K562 (cell line): Measurements from ENCODE around the gene LPIN2. TPM values are rescaled to one million over a fixed set of nuclear protein-coding genes. Genes with fewer than 3 reads are reported as not detected.
"Not testable (repeated sequence)": the region's sequence is repeated elsewhere in the genome, so short reads cannot be mapped to it uniquely, and the experiment has no call there.

Source experiments
- ATAC-seq: fragments of 200-7000 bp; cut with Tn5 transposase; 3 replicates; pipeline ENCODE4 v1.9.1; 2020; ENCODE audit warnings: moderate library complexity
- BruUV-seq: library from RNA; stranded (reverse); fragments of 400-500 nt; replicated peaks from 2 replicates; lab custom pipeline; 2021; lab: Mats Ljungman, UMichigan
- CTCF ChIA-PET: fragments of 300-600 bp; formaldehyde crosslinking; extraction: SDS; loops from one replicate; lab custom pipeline; 2021; ENCODE audit warnings: low intra/inter-chr PET ratio; lab: Yijun Ruan, JAX
- POLR2A ChIA-PET: fragments of 300-600, 350-650 bp; sonication (Branson Sonifier 250); formaldehyde crosslinking; extraction: SDS; loops from one replicate; lab custom pipeline; 2021; ENCODE audit warnings: antibody characterized with exemption, inconsistent platforms; lab: Yijun Ruan, JAX
- DNase-seq, 4 experiments: peaks; one replicate each; pipeline versions ENCODE4 v3.0.0 to v3.0.0-alpha.2; 2011 to 2018; ENCODE audit warnings: low spot score in 3 of 4, mixed read lengths in 3 of 4; ENCODE audit errors: extremely low read depth in 1 of 4
- FAIRE-seq: peaks from 2 replicates; lab custom pipeline; 2011; peaks lifted over from hg19 to GRCh38; lab: Jason Lieb, UNC
- H2AFZ ChIP-seq: 2 replicates; pipeline ENCODE4 v1.6.0; 2011; ENCODE audit warnings: low read depth, low read length, control low read depth, inconsistent platforms
- H3K27ac ChIP-seq: fragments of 200-600 bp; 3 replicates; pipeline ENCODE4 v1.8.0; 2011; ENCODE audit warnings: low read depth, mild to moderate bottlenecking, control low read depth, inconsistent platforms, low read length, moderate library complexity, mixed read lengths; ENCODE audit errors: extremely low read depth
- H3K27me3 ChIP-seq, 2 experiments: fragments of 300-600 bp in 1 of 2; 2 replicates in 1 of 2; 3 replicates in 1 of 2; pipeline versions ENCODE4 v1.6.0 to v1.8.0; 2011; ENCODE audit warnings: inconsistent platforms in 2 of 2, low read length in 2 of 2, mild to moderate bottlenecking in 1 of 2, mixed read lengths in 1 of 2, moderate library complexity in 1 of 2; ENCODE audit not compliant: control insufficient read depth in 2 of 2, insufficient read depth in 2 of 2
- H3K36me3 ChIP-seq: fragments of 300-600 bp; 3 replicates; pipeline ENCODE4 v1.8.0; 2011; ENCODE audit warnings: mild to moderate bottlenecking, low read length, inconsistent platforms; ENCODE audit not compliant: control insufficient read depth, insufficient read depth
- H3K4me1 ChIP-seq, 2 experiments: fragments of 200-600 bp in 1 of 2; replicated peaks in 1 of 2; 2 replicates in 1 of 2; 3 replicates in 1 of 2; pipeline versions ENCODE4 v1.5.1 to v1.8.0; 2011; ENCODE audit warnings: inconsistent platforms in 2 of 2, low read length in 2 of 2, mild to moderate bottlenecking in 1 of 2, mixed read lengths in 1 of 2, moderate library complexity in 1 of 2; ENCODE audit not compliant: control insufficient read depth in 2 of 2, insufficient read depth in 2 of 2
- H3K4me2 ChIP-seq: 2 replicates; pipeline ENCODE4 v1.6.1; 2011; ENCODE audit warnings: low read length, control low read depth, inconsistent platforms, mixed read lengths; ENCODE audit not compliant: insufficient read depth
- H3K4me3 ChIP-seq: fragments of 200-600 bp; sonication (generic), shearing (Covaris generic); 2 replicates; pipeline ENCODE4 v1.5.1; 2016; ENCODE audit warnings: control low read depth, inconsistent platforms
- H3K79me2 ChIP-seq: fragments of 200-600 bp; 3 replicates; pipeline ENCODE4 v1.8.0; 2011; ENCODE audit warnings: low read length, inconsistent platforms; ENCODE audit not compliant: control insufficient read depth, insufficient read depth
- H3K9ac ChIP-seq, 2 experiments: 2 replicates each; pipeline versions ENCODE4 v1.6.0 to v1.6.1; 2011; ENCODE audit warnings: low read depth in 2 of 2, low read length in 2 of 2, control low read depth in 1 of 2, inconsistent platforms in 1 of 2, mild to moderate bottlenecking in 1 of 2, mixed read lengths in 1 of 2; ENCODE audit not compliant: insufficient read depth in 1 of 2
- H3K9me1 ChIP-seq: one replicate; pipeline ENCODE4 v1.6.0; 2011; ENCODE audit warnings: inconsistent platforms, mild to moderate bottlenecking, low read length, moderate library complexity; ENCODE audit not compliant: control insufficient read depth, insufficient read depth
- H3K9me3 ChIP-seq: replicated peaks from 2 replicates; pipeline ENCODE4 v1.5.1; 2011; ENCODE audit warnings: low read depth, low read length, inconsistent platforms; ENCODE audit not compliant: control insufficient read depth, insufficient read depth
- H4K20me1 ChIP-seq: replicated peaks from 2 replicates; pipeline ENCODE4 v1.6.1; 2011; ENCODE audit warnings: low read length, inconsistent platforms, mixed read lengths; ENCODE audit not compliant: control insufficient read depth, insufficient read depth
- BCOR ChIP-seq: fragments of 450-650 bp; IDR thresholded peaks from 2 replicates; pipeline ENCODE4 v1.6.1; 2016
- CTBP1 ChIP-seq: fragments of 450-650 bp; IDR thresholded peaks from 2 replicates; pipeline ENCODE4 v1.6.1; 2016; ENCODE audit warnings: borderline replicate concordance
- FOSL1 ChIP-seq: fragments of 200-800 bp; sonication (Bioruptor generic); conservative IDR thresholded peaks from 2 replicates; pipeline ENCODE4 v1.6.1; 2016; ENCODE audit warnings: missing genetic modification characterization, missing compliant biosample characterization
- NR2F6 ChIP-seq: fragments of 450-650 bp; formaldehyde crosslinking; IDR thresholded peaks from 2 replicates; pipeline ENCODE4 v1.4.0; 2020; ENCODE audit warnings: mild to moderate bottlenecking
- NUFIP1 ChIP-seq: fragments of 450-650 bp; IDR thresholded peaks from 2 replicates; pipeline ENCODE4 v1.6.1; 2018; ENCODE audit not compliant: partially characterized antibody
- WGBS: fragments of 100-300 bp; shearing (Covaris generic); methylation state at CpG from one replicate; pipeline ENCODE4 v1.1.6; 2016; ENCODE audit warnings: low coverage, mixed read lengths; ENCODE audit not compliant: insufficient coverage; ENCODE audit errors: missing lambda C conversion rate; 5-methylcytosine and 5-hydroxymethylcytosine counted together
- in situ Hi-C: fragments of 300-500 bp; cut with MboI; formaldehyde crosslinking; loops from 4 replicates; pipeline ENCODE4 v1.15.0; 2018; ENCODE audit warnings: inconsistent platforms, mixed read lengths
- intact Hi-C: fragments of 100-400 bp; cut with micrococcal nuclease; formaldehyde crosslinking; loops from 2 replicates; pipeline ENCODE4 v1.14.2; 2022
- polyA plus RNA-seq, 8 experiments: library from polyadenylated mRNA; depleted of rRNA in 4 of 8; stranded (reverse) in 5 of 8; unstranded in 3 of 8; fragments of >200 nt; fragmentation: Nextera tagmentation in 2 of 8; fragmentation: Illumina TruSeq in 1 of 8; extraction: Ambion mirVana in 2 of 8; extraction: Trizol in 1 of 8; gene quantifications; 2 replicates each; pipeline versions ENCODE4 v1.2.1 to v1.2.3, GENCODE V29; 2011 to 2014; ENCODE audit warnings: inconsistent platforms in 1 of 8, missing spikeins in 1 of 8
- total RNA-seq, 7 experiments: library from RNA; depleted of rRNA in 6 of 7; stranded (reverse); fragments of >200 nt in 6 of 7; fragmentation: Illumina TruSeq in 2 of 7; extraction: Trizol in 2 of 7; gene quantifications; 2 replicates each; pipeline versions ENCODE4 v1.2.1 to v1.2.3, GENCODE V29; 2011 to 2021; ENCODE audit warnings: low replicate concordance in 1 of 7

The LPIN2 gene
- total and polyA plus RNA-seq, 9 of the 15 experiments (the other 6 are each of a cell fraction or from before 2014, with no cell fraction given), result 5.2 to 34.8 (median 24.6) TPM

DNA sequence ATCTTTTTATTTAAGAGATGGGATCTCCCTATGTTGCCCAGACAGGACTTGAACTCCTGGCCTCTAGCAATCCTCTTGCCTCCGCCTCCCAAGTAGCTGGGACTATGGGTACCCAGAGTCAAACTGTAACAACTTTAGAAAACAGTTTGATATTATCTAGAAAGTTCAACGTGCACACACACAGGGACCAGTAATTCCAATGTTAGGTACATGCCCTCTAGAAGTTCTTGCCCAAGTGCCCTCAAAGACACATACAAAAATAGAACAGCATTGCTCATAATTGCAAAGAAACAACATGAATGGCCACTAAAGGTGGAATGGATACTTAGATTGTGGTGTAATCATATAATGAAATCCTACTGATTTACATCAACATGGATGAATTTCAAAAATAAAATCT is 12.6 kb upstream of the LPIN2 start:
- no peak overlapping the region for H3K4me3 ChIP-seq
- TF ChIP-seq FOSL1 (tag) (no peak), CTBP1 (no peak), NUFIP1 (no peak), NR2F6 (CRISPR knock-in tag) (no peak)
- H3K36me3 ChIP-seq, result no peaks in the 10 kb centered on the region
- DNase-seq (no peak), ATAC-seq (no peak), FAIRE-seq (no peak)
- no peaks in the 10 kb centered on the region for H3K9me1 ChIP-seq
- no peaks in the 10 kb centered on the region for H3K27me3 ChIP-seq
- H2AFZ ChIP-seq, result no peak overlapping the region
- POLR2A ChIA-PET, result interaction anchor here (0.6 kb wide), 1 partner anchor 153 kb away, joined by 3 read pairs; no protein-coding TSS in a partner anchor
- CTCF ChIA-PET, result no interaction called here
- H3K4me2 ChIP-seq, result no peak overlapping the region
- in situ Hi-C loops (no loop called here), intact Hi-C loops (no loop called here)
- no peaks in the 10 kb centered on the region for H4K20me1 ChIP-seq
- BruUV-seq, result no TSS peak
- no peak overlapping the region for H3K27ac ChIP-seq
- WGBS, result 39% methylated on average over 2 of the region's 2 CpGs
- no peak overlapping the region for H3K9ac ChIP-seq
- H3K4me1 ChIP-seq, result peaks cover 3 to 14% of the 10 kb centered on the region in 2 experiments; a peak in 3 of 5 replicates
- no peaks in the 10 kb centered on the region for H3K79me2 ChIP-seq
- H3K9me3 ChIP-seq, result no peaks in the 10 kb centered on the region

DNA sequence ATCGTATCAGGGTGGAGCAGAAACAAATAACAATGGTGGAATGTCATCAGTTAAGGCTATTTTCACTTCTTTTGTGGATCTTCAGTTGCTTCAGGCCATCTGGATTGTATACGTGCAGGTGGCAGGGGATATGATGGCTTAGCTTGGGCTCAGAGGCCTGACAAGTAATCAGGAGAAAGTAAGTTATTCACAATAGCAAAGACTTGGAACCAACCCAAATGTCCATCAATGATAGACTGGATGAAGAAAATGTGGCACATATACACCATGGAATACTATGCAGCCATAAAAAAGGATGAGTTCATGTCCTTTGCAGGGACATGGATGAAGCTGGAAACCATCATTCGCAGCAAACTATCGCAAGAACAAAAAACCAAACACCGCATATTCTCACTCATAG is 10.7 kb upstream of the LPIN2 start:
- not testable (repeated sequence) for DNase-seq, FAIRE-seq, H3K36me3 ChIP-seq, H3K79me2 ChIP-seq, H3K9me1 ChIP-seq
- peak; percentile 39 for TF ChIP-seq BCOR
- TF ChIP-seq, all 486 proteins: peak for 1; not testable (repeated sequence) for 485
- ATAC-seq, H3K9me3 ChIP-seq, intact Hi-C loops, H4K20me1 ChIP-seq, H3K4me2 ChIP-seq, CTCF ChIA-PET, H3K27ac ChIP-seq, H3K9ac ChIP-seq, H3K4me1 ChIP-seq, H3K27me3 ChIP-seq, BruUV-seq, H2AFZ ChIP-seq, H3K4me3 ChIP-seq, in situ Hi-C loops: not testable (repeated sequence)
- 61% methylated on average over 2 of the region's 5 CpGs for WGBS
- POLR2A ChIA-PET, result interaction anchor here (1.6 kb wide), 1 partner anchor 8 kb away, joined by 5 read pairs; no protein-coding TSS in a partner anchor
